Measurements from ENCODE around the gene PPM1L.
"Not testable (repeated sequence)": the region's sequence is repeated elsewhere in the genome, so short reads cannot be mapped to it uniquely, and the experiment has no call there.

PPM1L gene

GRCh38 chr3:160931474-160931873 lies 175.4 kb downstream of the PPM1L start:
- DNase-seq (ENCODE audit: low spot score), result no peak

GRCh38 chr3:160935413-160936095 lies 179.5 kb downstream of the PPM1L start:
- DNase-seq (ENCODE audit: low spot score), result no peak

- DNase-seq (ENCODE audit: low spot score), result peak; percentile 75
Observed at GRCh38 chr3:160941885-160942494, 186.0 kb downstream of the PPM1L start.

- DNase-seq (ENCODE audit: low spot score), result no peak
Observed at GRCh38 chr3:160943996-160944395, 188.0 kb downstream of the PPM1L start.

- DNase-seq (ENCODE audit: low spot score), result no peak
Observed at GRCh38 chr3:160945336-160945735, 189.3 kb downstream of the PPM1L start.

- no peak for DNase-seq (ENCODE audit: low spot score)
Observed at GRCh38 chr3:160948273-160948672, 192.2 kb downstream of the PPM1L start.

- no peak for DNase-seq (ENCODE audit: low spot score)
Observed at GRCh38 chr3:160949460-160949859, 193.4 kb downstream of the PPM1L start.

GRCh38 chr3:160950542-160950941 lies 194.5 kb downstream of the PPM1L start:
- no peak for DNase-seq (ENCODE audit: low spot score)

GRCh38 chr3:160950954-160951353 lies 194.9 kb downstream of the PPM1L start:
- no peak for DNase-seq (ENCODE audit: low spot score)

- no peak for DNase-seq (ENCODE audit: low spot score)
Observed at GRCh38 chr3:160951642-160952487, 195.8 kb downstream of the PPM1L start.

- no peak for DNase-seq (ENCODE audit: low spot score)
Observed at GRCh38 chr3:160953686-160954085, 197.7 kb downstream of the PPM1L start.

GRCh38 chr3:160956785-160957184 lies 200.8 kb downstream of the PPM1L start:
- no peak for DNase-seq (ENCODE audit: low spot score)

GRCh38 chr3:160960568-160960967 lies 204.5 kb downstream of the PPM1L start:
- no peak for DNase-seq (ENCODE audit: low spot score)

- no peak for DNase-seq (ENCODE audit: low spot score)
Observed at GRCh38 chr3:160963949-160964348, 207.9 kb downstream of the PPM1L start.

- DNase-seq (ENCODE audit: low spot score), result no peak
Observed at GRCh38 chr3:160968761-160969160, 212.7 kb downstream of the PPM1L start.

GRCh38 chr3:160973067-160973809 lies 217.2 kb downstream of the PPM1L start:
- DNase-seq (ENCODE audit: low spot score), result no peak

GRCh38 chr3:160977773-160978172 lies 221.7 kb downstream of the PPM1L start:
- no peak for DNase-seq (ENCODE audit: low spot score)

- DNase-seq (ENCODE audit: low spot score), result no peak
Observed at GRCh38 chr3:160980740-160981139, 224.7 kb downstream of the PPM1L start.

- DNase-seq (ENCODE audit: low spot score), result peak; percentile 17
Observed at GRCh38 chr3:160981217-160981938, 225.3 kb downstream of the PPM1L start.

- DNase-seq (ENCODE audit: low spot score), result no peak
Observed at GRCh38 chr3:160982491-160982890, 226.5 kb downstream of the PPM1L start.

- not testable (repeated sequence) for DNase-seq (ENCODE audit: low spot score)
Observed at GRCh38 chr3:160983900-160984299, 227.9 kb downstream of the PPM1L start.

GRCh38 chr3:160986069-160986468 lies 230.0 kb downstream of the PPM1L start:
- DNase-seq (ENCODE audit: low spot score), result no peak
